HG03469 (cell line): ENCODE data around the gene PPY.
"Not testable (repeated sequence)": the region's sequence is repeated elsewhere in the genome, so short reads cannot be mapped to it uniquely, and the experiment has no call there.

Experiments used
- ATAC-seq: cut with Tn5 transposase; IDR thresholded peaks from one replicate; pipeline ENCODE4 v1.9.1; 2021; ENCODE audit warnings: mild to moderate bottlenecking, moderate library complexity, moderate number of reproducible peaks; ENCODE audit not compliant: unreplicated experiment

PPY gene

GRCh38 chr17:43935204-43935925, 6.9 kb downstream of the PPY start:
- no peak for ATAC-seq

- ATAC-seq = no peak
Observed at GRCh38 chr17:43932923-43933322, 9.4 kb downstream of the PPY start.

GRCh38 chr17:43932357-43932756, 9.9 kb downstream of the PPY start:
- no peak for ATAC-seq

GRCh38 chr17:43931062-43931571, 11.2 kb downstream of the PPY start:
- no peak for ATAC-seq

GRCh38 chr17:43928609-43929008, 13.7 kb downstream of the PPY start:
- no peak for ATAC-seq

- ATAC-seq = not testable (repeated sequence)
Observed at GRCh38 chr17:43927929-43928328, 14.3 kb downstream of the PPY start.

- ATAC-seq = no peak
Observed at GRCh38 chr17:43927060-43927864, 15.0 kb downstream of the PPY start.

- no peak for ATAC-seq
Observed at GRCh38 chr17:43924558-43924957, 17.7 kb downstream of the PPY start.

- ATAC-seq = no peak
Observed at GRCh38 chr17:43920500-43921095, 21.7 kb downstream of the PPY start.

- no peak for ATAC-seq
Observed at GRCh38 chr17:43918026-43918389, 24.3 kb downstream of the PPY start.

GRCh38 chr17:43917348-43918025, 24.8 kb downstream of the PPY start:
- no peak for ATAC-seq

GRCh38 chr17:43917016-43917347, 25.3 kb downstream of the PPY start:
- no peak for ATAC-seq

- no peak for ATAC-seq
Observed at GRCh38 chr17:43916385-43916784, 25.9 kb downstream of the PPY start.

- ATAC-seq = no peak
Observed at GRCh38 chr17:43915559-43915958, 26.7 kb downstream of the PPY start.

- no peak for ATAC-seq
Observed at GRCh38 chr17:43914451-43914850, 27.8 kb downstream of the PPY start.

- ATAC-seq = no peak
Observed at GRCh38 chr17:43913584-43913983, 28.7 kb downstream of the PPY start.

- ATAC-seq = no peak
Observed at GRCh38 chr17:43912635-43913304, 29.5 kb downstream of the PPY start.

GRCh38 chr17:43911904-43912303, 30.4 kb downstream of the PPY start:
- no peak for ATAC-seq

- no peak for ATAC-seq
Observed at GRCh38 chr17:43909537-43910231, 32.6 kb downstream of the PPY start.
